Kidney glomerular epithelial cell (primary cell): ENCODE data around the gene NUP88.
"Not testable (repeated sequence)": the region's sequence is repeated elsewhere in the genome, so short reads cannot be mapped to it uniquely, and the experiment has no call there.

Experiments used
- DNase-seq: peaks from one replicate; lab custom pipeline; 2025; lab: John Stamatoyannopoulos, UW

The NUP88 gene

GRCh38 chr17:5419356-5419958 is at the start of gene NUP88:
NUP88 (minus strand) TSS chr17:5419662; CDS start chr17:5419650, 12 bp downstream.
- peak; percentile 97 for DNase-seq

GRCh38 chr17:5468075-5468473 is 48.6 kb upstream of the NUP88 start:
- DNase-seq, result no peak

- DNase-seq, result no peak
These were observed 48.0 kb upstream of the NUP88 start for GRCh38 chr17:5467416-5467815.

GRCh38 chr17:5466295-5466694 is 46.8 kb upstream of the NUP88 start:
- no peak for DNase-seq

- DNase-seq, result no peak
These were observed 45.5 kb upstream of the NUP88 start for GRCh38 chr17:5464717-5465507.

- no peak for DNase-seq
These were observed 27.3 kb upstream of the NUP88 start for GRCh38 chr17:5446786-5447185.

GRCh38 chr17:5444209-5444608 is 24.7 kb upstream of the NUP88 start:
- no peak for DNase-seq

- DNase-seq, result no peak
These were observed 24.3 kb upstream of the NUP88 start for GRCh38 chr17:5443728-5444127.

- DNase-seq, result no peak
These were observed 19.9 kb upstream of the NUP88 start for GRCh38 chr17:5439446-5439764.

GRCh38 chr17:5438716-5439445 is 19.4 kb upstream of the NUP88 start, which contains the start of gene C1QBP:
C1QBP (minus strand) TSS chr17:5439155; CDS start chr17:5439073, 82 bp downstream.
- DNase-seq, result peak; percentile 93

GRCh38 chr17:5437721-5438317 is 18.4 kb upstream of the NUP88 start:
- no peak for DNase-seq

GRCh38 chr17:5435781-5436315 is 16.4 kb upstream of the NUP88 start:
- DNase-seq, result not testable (repeated sequence)

- DNase-seq, result no peak
These were observed 15.5 kb upstream of the NUP88 start for GRCh38 chr17:5434984-5435383.

- DNase-seq, result no peak
These were observed 12.6 kb upstream of the NUP88 start for GRCh38 chr17:5431949-5432556.

- DNase-seq, result not testable (repeated sequence)
These were observed 11.8 kb upstream of the NUP88 start for GRCh38 chr17:5431234-5431633.

GRCh38 chr17:5430413-5430999 is 11.0 kb upstream of the NUP88 start:
- no peak for DNase-seq

GRCh38 chr17:5429191-5429887 is 9.9 kb upstream of the NUP88 start:
- DNase-seq, result no peak

- DNase-seq, result no peak
These were observed 6.4 kb upstream of the NUP88 start for GRCh38 chr17:5425826-5426225.

- DNase-seq, result no peak
These were observed 5.4 kb upstream of the NUP88 start for GRCh38 chr17:5424909-5425308.

- peak; percentile 80 for DNase-seq
These were observed 3.0 kb upstream of the NUP88 start for GRCh38 chr17:5422505-5422904.
